ENCODE measurements around the gene IQSEC3.
A peak's percentile ranks its signal among the peaks of the same experiment; 100 is the strongest.

Gene IQSEC3

DNA sequence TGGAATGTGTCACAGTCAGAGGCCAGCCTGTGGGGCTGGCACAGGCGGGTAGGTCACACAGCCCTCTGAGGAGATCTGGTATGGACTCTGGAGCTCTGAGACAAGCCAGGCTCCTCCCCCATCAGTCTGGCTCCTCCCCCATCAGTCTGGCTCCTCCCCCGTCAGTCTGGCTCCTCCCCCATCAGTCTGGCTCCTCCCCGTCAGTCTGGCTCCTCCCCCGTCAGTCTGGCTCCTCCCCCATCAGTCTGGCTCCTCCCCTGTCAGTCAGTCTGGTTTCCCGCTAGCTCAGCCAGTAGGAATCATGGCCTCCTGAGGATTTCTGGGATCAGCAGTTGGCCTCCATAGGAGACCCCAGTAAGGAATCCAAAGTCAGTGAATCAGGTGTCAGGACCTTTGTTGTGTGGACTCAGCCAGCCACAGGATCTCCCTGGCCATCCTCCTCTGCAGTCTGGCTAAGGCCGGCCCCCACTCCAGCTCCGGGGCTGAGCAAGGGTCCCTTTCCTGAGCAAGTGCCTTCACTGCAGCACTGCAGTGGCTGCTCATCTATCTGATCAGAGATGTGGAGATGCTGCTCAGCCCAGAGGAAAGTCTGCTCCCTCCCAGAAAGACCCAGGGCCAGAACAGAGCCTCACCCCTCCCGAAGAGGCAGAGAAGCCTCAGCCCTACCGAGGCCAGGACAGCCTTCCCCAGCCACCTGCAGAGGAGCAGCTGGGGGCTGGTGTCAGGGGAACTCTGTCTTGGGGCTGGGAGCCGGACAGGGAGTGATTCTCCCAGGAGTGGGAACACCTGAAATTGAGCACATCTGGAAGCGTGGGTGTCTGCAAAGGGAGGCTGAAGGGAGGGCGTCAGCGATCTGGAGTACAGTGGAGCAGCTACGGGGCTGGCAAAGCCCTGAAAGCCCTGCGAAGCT, 35.7 kb downstream of the IQSEC3 start:
- TF ChIP-seq FOXK2 (IDR thresholded peaks at IDR 0.05) (no peak), PKNOX1 (IDR thresholded peaks at IDR 0.05) (peak; percentile 95)
- peak; percentile 64 for DNase-seq (ENCODE audit: extremely low spot score)
- ChIA-PET POLR2A (no interaction called here), CTCF (no interaction called here)

- no peak for DNase-seq (ENCODE audit: extremely low spot score)
- POLR2A ChIA-PET: no interaction called here
- CTCF ChIA-PET: no interaction called here
- TF ChIP-seq SP1 (IDR thresholded peaks at IDR 0.05): no peak
- TF ChIP-seq ARNT (IDR thresholded peaks at IDR 0.05): no peak
- no peak for TF ChIP-seq SUZ12 (IDR thresholded peaks at IDR 0.05)
- no peak for TF ChIP-seq NFRKB (IDR thresholded peaks at IDR 0.05)
- no peak for TF ChIP-seq FOXK2 (IDR thresholded peaks at IDR 0.05)
- TF ChIP-seq ZNF384 (IDR thresholded peaks at IDR 0.05): no peak
- TF ChIP-seq FOXA1 (IDR thresholded peaks at IDR 0.05): no peak
- no peak for TF ChIP-seq CTBP1 (IDR thresholded peaks at IDR 0.05; ENCODE audit: borderline replicate concordance)
- TF ChIP-seq HDGF (IDR thresholded peaks at IDR 0.05; ENCODE audit: borderline replicate concordance): no peak
Observed at GRCh38 chr12:102879-103168, 36.3 kb downstream of the IQSEC3 start.

- POLR2A ChIA-PET: no interaction called here
- TF ChIP-seq TARDBP (IDR thresholded peaks at IDR 0.05) (no peak), LEF1 (IDR thresholded peaks at IDR 0.05; ENCODE audit: borderline replicate concordance) (no peak), CTBP1 (IDR thresholded peaks at IDR 0.05; ENCODE audit: borderline replicate concordance) (no peak), L3MBTL2 (conservative IDR thresholded peaks at IDR 0.05) (no peak), SP1 (IDR thresholded peaks at IDR 0.05) (no peak), FOXK2 (IDR thresholded peaks at IDR 0.05) (no peak), ELF4 (IDR thresholded peaks at IDR 0.05) (no peak), SUZ12 (IDR thresholded peaks at IDR 0.05) (no peak), NFRKB (IDR thresholded peaks at IDR 0.05) (no peak), FOXM1 (IDR thresholded peaks at IDR 0.05; ENCODE audit: borderline replicate concordance) (no peak)
- CTCF ChIA-PET: no interaction called here
- DNase-seq (ENCODE audit: extremely low spot score): peak; percentile 78
Observed at GRCh38 chr12:103169-103981, 36.8 kb downstream of the IQSEC3 start.

DNA sequence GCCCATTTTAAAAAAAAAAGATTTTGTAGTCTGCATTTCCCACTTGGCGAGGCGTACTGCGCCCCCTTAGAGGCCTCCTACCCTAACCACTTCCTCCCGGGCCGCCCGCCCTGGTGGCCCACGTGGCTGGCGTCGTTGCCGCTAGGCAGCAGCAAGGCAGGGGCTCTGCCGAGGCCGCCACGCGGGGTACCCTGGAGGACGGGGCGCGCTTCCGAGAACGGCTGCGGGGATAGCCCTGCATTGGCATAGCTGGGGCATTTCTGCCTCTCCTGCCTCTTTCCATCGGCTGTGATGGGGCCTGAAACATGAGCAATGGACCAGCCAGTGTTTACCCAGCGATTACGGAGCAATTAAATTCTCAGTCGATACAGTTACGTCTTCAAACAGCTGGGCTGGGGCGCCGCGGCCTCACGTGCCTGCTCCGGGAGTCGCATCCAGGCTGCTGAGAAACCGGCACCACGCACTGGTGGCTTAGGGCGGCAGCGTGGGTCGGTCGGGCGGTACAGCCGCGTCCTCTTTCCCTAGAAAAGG, 38.0 kb downstream of the IQSEC3 start:
- POLR2A ChIA-PET: interaction anchor here (1.5 kb wide), 1 partner anchor 11 kb away, joined by 3 read pairs; no protein-coding TSS in a partner anchor
- peak; percentile 69 for TF ChIP-seq FOXA1 (IDR thresholded peaks at IDR 0.05)
- peak; percentile 97 for TF ChIP-seq L3MBTL2 (conservative IDR thresholded peaks at IDR 0.05)
- TF ChIP-seq CTBP1 (IDR thresholded peaks at IDR 0.05; ENCODE audit: borderline replicate concordance): no peak
- peak; percentile 46 for DNase-seq (ENCODE audit: extremely low spot score)
- CTCF ChIA-PET: no interaction called here

GRCh38 chr12:105696-106095, 39.1 kb downstream of the IQSEC3 start:
- ChIA-PET POLR2A (interaction anchor here (1.5 kb wide), 1 partner anchor 10 kb away, joined by 3 read pairs; no protein-coding TSS in a partner anchor), CTCF (no interaction called here)
- TF ChIP-seq ARNT (IDR thresholded peaks at IDR 0.05) (no peak), FOXK2 (IDR thresholded peaks at IDR 0.05) (no peak), SUZ12 (IDR thresholded peaks at IDR 0.05) (no peak), NFRKB (IDR thresholded peaks at IDR 0.05) (no peak), HDGF (IDR thresholded peaks at IDR 0.05; ENCODE audit: borderline replicate concordance) (no peak), ELF4 (IDR thresholded peaks at IDR 0.05) (no peak), L3MBTL2 (conservative IDR thresholded peaks at IDR 0.05) (no peak), ZNF384 (IDR thresholded peaks at IDR 0.05) (no peak), FOXA1 (IDR thresholded peaks at IDR 0.05) (no peak), PKNOX1 (IDR thresholded peaks at IDR 0.05) (no peak), BHLHE40 (IDR thresholded peaks at IDR 0.05; ENCODE audit: borderline replicate concordance) (no peak), CTBP1 (IDR thresholded peaks at IDR 0.05; ENCODE audit: borderline replicate concordance) (no peak), SP1 (IDR thresholded peaks at IDR 0.05) (no peak), TARDBP (IDR thresholded peaks at IDR 0.05) (no peak)
- DNase-seq (ENCODE audit: extremely low spot score): no peak

GRCh38 chr12:106118-106591, 39.6 kb downstream of the IQSEC3 start:
- peak; percentile 15 for DNase-seq (ENCODE audit: extremely low spot score)
- no peak for TF ChIP-seq FOXK2 (IDR thresholded peaks at IDR 0.05)
- TF ChIP-seq TARDBP (IDR thresholded peaks at IDR 0.05): no peak
- no peak for TF ChIP-seq SUZ12 (IDR thresholded peaks at IDR 0.05)
- no peak for TF ChIP-seq NFRKB (IDR thresholded peaks at IDR 0.05)
- no peak for TF ChIP-seq L3MBTL2 (conservative IDR thresholded peaks at IDR 0.05)
- TF ChIP-seq PKNOX1 (IDR thresholded peaks at IDR 0.05): no peak
- no peak for TF ChIP-seq ELF4 (IDR thresholded peaks at IDR 0.05)
- no peak for TF ChIP-seq FOXA1 (IDR thresholded peaks at IDR 0.05)
- TF ChIP-seq FOXM1 (IDR thresholded peaks at IDR 0.05; ENCODE audit: borderline replicate concordance): no peak
- TF ChIP-seq CTBP1 (IDR thresholded peaks at IDR 0.05; ENCODE audit: borderline replicate concordance): no peak
- no peak for TF ChIP-seq ZNF384 (IDR thresholded peaks at IDR 0.05)
- no peak for TF ChIP-seq ARNT (IDR thresholded peaks at IDR 0.05)
- TF ChIP-seq HDGF (IDR thresholded peaks at IDR 0.05; ENCODE audit: borderline replicate concordance): no peak
- no peak for TF ChIP-seq SP1 (IDR thresholded peaks at IDR 0.05)
- no peak for TF ChIP-seq LEF1 (IDR thresholded peaks at IDR 0.05; ENCODE audit: borderline replicate concordance)
- TF ChIP-seq BHLHE40 (IDR thresholded peaks at IDR 0.05; ENCODE audit: borderline replicate concordance): no peak
- ChIA-PET CTCF (interaction anchor here (0.9 kb wide), 1 partner anchor 11 kb away, joined by 3 read pairs; no protein-coding TSS in a partner anchor), POLR2A (no interaction called here)
